KOPT-K1 (cell line): ENCODE measurements around the gene DECR2.

Source experiments
- H3K27ac ChIP-seq: fragments of 200-600 bp; sonication (generic); 2 replicates; pipeline ENCODE4 v1.5.1; 2016; ENCODE audit warnings: antibody characterized with exemption, mild to moderate bottlenecking, low read depth, low read length; ENCODE audit not compliant: poor library complexity, severe bottlenecking
- H3K36me3 ChIP-seq: fragments of 200-600 bp; sonication (generic); 2 replicates; pipeline ENCODE4 v1.5.1; 2017; ENCODE audit warnings: antibody characterized with exemption, mild to moderate bottlenecking, low read length, moderate library complexity; ENCODE audit not compliant: insufficient read depth
- H3K9me3 ChIP-seq: fragments of 200-600 bp; sonication (generic); 2 replicates; pipeline ENCODE4 v1.5.1; 2017; ENCODE audit warnings: antibody characterized with exemption, low read length, mild to moderate bottlenecking; ENCODE audit not compliant: insufficient read depth, poor library complexity, severe bottlenecking

Gene DECR2

GRCh38 chr16:425082-425718, 23.5 kb downstream of the DECR2 start, which contains the start of gene RAB11FIP3:
Gene RAB11FIP3 (plus strand): TSS chr16:425649. CDS start chr16:426007, 358 bp downstream.
- Histone ChIP-seq H3K36me3 (0 out of 2 replicates have a peak, but pooled peaks cover 4% of the 10 kb centered on the region), H3K9me3 (no peaks in the 10 kb centered on the region), H3K27ac (peak within 1 kb of the TSS; percentile 49)

GRCh38 chr16:425740-426114, 24.0 kb downstream of the DECR2 start:
- Histone ChIP-seq H3K36me3 (0 out of 2 replicates have a peak, but pooled peaks cover 4% of the 10 kb centered on the region), H3K27ac (peak overlapping the region; percentile 49), H3K9me3 (no peaks in the 10 kb centered on the region)

- 0 out of 2 replicates have a peak, but pooled peaks cover 4% of the 10 kb centered on the region for H3K36me3 ChIP-seq
- peak overlapping the region; percentile 49 for H3K27ac ChIP-seq
- H3K9me3 ChIP-seq, result no peaks in the 10 kb centered on the region
These were observed 24.6 kb downstream of the DECR2 start for GRCh38 chr16:426115-426905.

- Histone ChIP-seq H3K9me3 (no peaks in the 10 kb centered on the region), H3K36me3 (0 out of 2 replicates have a peak, but pooled peaks cover 4% of the 10 kb centered on the region), H3K27ac (no peak overlapping the region)
These were observed 25.2 kb downstream of the DECR2 start for GRCh38 chr16:426906-427249.

- Histone ChIP-seq H3K27ac (no peak overlapping the region), H3K9me3 (no peaks in the 10 kb centered on the region), H3K36me3 (0 out of 2 replicates have a peak, but pooled peaks cover 4% of the 10 kb centered on the region)
These were observed 25.6 kb downstream of the DECR2 start for GRCh38 chr16:427250-427649.

GRCh38 chr16:430904-431303, 29.2 kb downstream of the DECR2 start:
- Histone ChIP-seq H3K27ac (no peak overlapping the region), H3K36me3 (peaks cover 23% of the 10 kb centered on the region; the same call in 1 of the 2 replicates), H3K9me3 (no peaks in the 10 kb centered on the region)

- Histone ChIP-seq H3K36me3 (peaks cover 12% of the 10 kb centered on the region; the same call in 1 of the 2 replicates), H3K27ac (no peak overlapping the region), H3K9me3 (no peaks in the 10 kb centered on the region)
These were observed 38.9 kb downstream of the DECR2 start for GRCh38 chr16:440627-441026.

GRCh38 chr16:441447-441846, 39.8 kb downstream of the DECR2 start:
- Histone ChIP-seq H3K9me3 (no peaks in the 10 kb centered on the region), H3K36me3 (peaks cover 12% of the 10 kb centered on the region; the same call in 1 of the 2 replicates), H3K27ac (no peak overlapping the region)

GRCh38 chr16:442976-443375, 41.3 kb downstream of the DECR2 start:
- H3K9me3 ChIP-seq, result no peaks in the 10 kb centered on the region
- peaks cover 12% of the 10 kb centered on the region; the same call in 1 of the 2 replicates for H3K36me3 ChIP-seq
- no peak overlapping the region for H3K27ac ChIP-seq

- Histone ChIP-seq H3K27ac (no peak overlapping the region), H3K36me3 (peaks cover 12% of the 10 kb centered on the region; the same call in 1 of the 2 replicates), H3K9me3 (no peaks in the 10 kb centered on the region)
These were observed 42.3 kb downstream of the DECR2 start for GRCh38 chr16:444027-444426.

- Histone ChIP-seq H3K36me3 (peaks cover 12% of the 10 kb centered on the region; the same call in 1 of the 2 replicates), H3K27ac (no peak overlapping the region), H3K9me3 (no peaks in the 10 kb centered on the region)
These were observed 43.9 kb downstream of the DECR2 start for GRCh38 chr16:445566-445965.

GRCh38 chr16:450385-450784, 48.7 kb downstream of the DECR2 start:
- H3K9me3 ChIP-seq, result no peaks in the 10 kb centered on the region
- H3K27ac ChIP-seq, result no peak overlapping the region
- no peaks in the 10 kb centered on the region for H3K36me3 ChIP-seq

- H3K9me3 ChIP-seq, result no peaks in the 10 kb centered on the region
- H3K27ac ChIP-seq, result no peak overlapping the region
- H3K36me3 ChIP-seq, result no peaks in the 10 kb centered on the region
These were observed 49.3 kb downstream of the DECR2 start for GRCh38 chr16:450785-451512.

GRCh38 chr16:454397-454940, 52.8 kb downstream of the DECR2 start:
- no peak overlapping the region for H3K27ac ChIP-seq
- no peaks in the 10 kb centered on the region for H3K9me3 ChIP-seq

GRCh38 chr16:455453-455852, 53.8 kb downstream of the DECR2 start:
- Histone ChIP-seq H3K9me3 (no peaks in the 10 kb centered on the region), H3K36me3 (no peaks in the 10 kb centered on the region), H3K27ac (no peak overlapping the region)

More at GRCh38 chr16:454397-454940, 52.8 kb downstream of the DECR2 start:
- H3K36me3 ChIP-seq, result no peaks in the 10 kb centered on the region
